ENCODE results near the gene LRFN5. TPM values are rescaled to one million over a fixed set of nuclear protein-coding genes. Genes with fewer than 3 reads are reported as not detected.

The LRFN5 gene
- total RNA-seq, 1 experiment from 2014 or later, result 15.8 TPM

GRCh38 chr14:41859336-41859735, 252.7 kb downstream of the LRFN5 start (continued):
- no peak for TF ChIP-seq STAT6 (CRISPR knock-in tag; conservative IDR thresholded peaks at IDR 0.05; ENCODE audit: low read depth)
- TF ChIP-seq TEAD4 (CRISPR knock-in tag; IDR thresholded peaks at IDR 0.05), result no peak
- TF ChIP-seq JAZF1 (CRISPR knock-in tag; IDR thresholded peaks at IDR 0.05), result no peak
- TF ChIP-seq PRDM15 (CRISPR knock-in tag; IDR thresholded peaks at IDR 0.05), result no peak
- no peak for TF ChIP-seq NR2C2 (CRISPR knock-in tag; IDR thresholded peaks at IDR 0.05)
- TF ChIP-seq FOXP1 (CRISPR knock-in tag; IDR thresholded peaks at IDR 0.05; ENCODE audit: borderline replicate concordance), result no peak

- Mint-ChIP-seq H3K4me1 (0 out of 2 replicates have a peak, but pooled peaks cover 2% of the 10 kb centered on the region), H3K4me3 (no peak overlapping the region), H3K9me3 (peaks cover 8% of the 10 kb centered on the region), H3K27me3 (ENCODE audit: low read depth) (no peaks in the 10 kb centered on the region), H3K36me3 (no peaks in the 10 kb centered on the region), H3K27ac (no peak overlapping the region)
- DNase-seq (ENCODE audit: low spot score) (no peak), ATAC-seq (no peak)
- CTCF ChIA-PET, result no interaction called here
- POLR2A ChIA-PET, result no interaction called here
- TF ChIP-seq CDX4 (CRISPR knock-in tag; IDR thresholded peaks at IDR 0.05; ENCODE audit: borderline replicate concordance) (no peak), TP53 (CRISPR knock-in tag; IDR thresholded peaks at IDR 0.05) (no peak), GTF2I (CRISPR knock-in tag; conservative IDR thresholded peaks at IDR 0.05) (no peak), RORB (CRISPR knock-in tag; IDR thresholded peaks at IDR 0.05) (no peak), ATF6 (CRISPR knock-in tag; IDR thresholded peaks at IDR 0.05) (no peak), MXD4 (CRISPR knock-in tag; IDR thresholded peaks at IDR 0.05; ENCODE audit: borderline replicate concordance) (no peak), ZBTB21 (CRISPR knock-in tag; IDR thresholded peaks at IDR 0.05; ENCODE audit: borderline replicate concordance) (no peak), ZNF396 (CRISPR knock-in tag; IDR thresholded peaks at IDR 0.05; ENCODE audit: borderline replicate concordance) (no peak), AFF4 (CRISPR knock-in tag; IDR thresholded peaks at IDR 0.05; ENCODE audit: borderline replicate concordance) (no peak), GRHL2 (CRISPR knock-in tag; IDR thresholded peaks at IDR 0.05; ENCODE audit: insufficient replicate concordance, severe bottlenecking) (no peak)
Observed at GRCh38 chr14:41860586-41860985, 253.9 kb downstream of the LRFN5 start.
